Measurements from ENCODE around the gene PMVK.

DNA sequence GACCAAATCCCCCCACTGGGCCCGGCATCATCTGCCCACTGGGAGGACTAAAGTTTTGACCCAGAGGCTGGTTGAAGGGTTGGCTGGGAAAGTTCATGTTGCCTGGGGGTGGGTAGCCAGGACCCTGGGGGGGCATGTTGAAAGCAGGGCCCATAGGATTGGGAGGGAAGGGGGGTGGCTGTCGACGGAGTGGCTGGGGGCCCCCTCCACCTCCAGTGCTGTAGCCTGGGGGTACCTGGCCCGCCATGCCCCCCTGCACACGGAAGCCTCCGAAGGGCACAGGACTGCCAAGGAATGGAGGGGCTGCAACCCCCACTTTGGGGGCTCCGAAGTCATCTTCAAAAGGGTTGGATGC is 22.9 kb upstream of the PMVK start:
- TF ChIP-seq EZH2 (IDR thresholded peaks at IDR 0.05; ENCODE audit: low read length, missing control alignments) (no peak), CTCF (conservative IDR thresholded peaks at IDR 0.05 in 1 of 2, IDR thresholded peaks at IDR 0.05 in 1 of 2; ENCODE audit: low read depth in 1 of 2, low read length in 2 of 2) (no peak)
